Tibial nerve (tissue), 4 donors: ENCODE data around the gene RASA1. TPM values are rescaled to one million over a fixed set of nuclear protein-coding genes. Genes with fewer than 3 reads are reported as not detected.

Experiments
- DNase-seq, 2 donors: peaks; one replicate each; pipeline ENCODE4 v3.0.0-alpha.2; 2019; ENCODE audit warnings: low spot score in 2 of 2
- H3K27ac ChIP-seq, 4 donors: fragments of 200-600 bp; sonication (generic) in 3 of 4; one replicate each; pipeline ENCODE4 v1.5.1; 2017 to 2019; ENCODE audit warnings: mild to moderate bottlenecking in 1 of 4
- H3K27me3 ChIP-seq, 2 donors: fragments of 200-600 bp; sonication (generic) in 1 of 2; one replicate each; pipeline versions ENCODE4 v1.5.1 to v1.6.0; 2017 to 2019
- H3K36me3 ChIP-seq, 3 donors: fragments of 200-600 bp; sonication (generic); one replicate each; pipeline ENCODE4 v1.5.1; 2018 to 2019
- H3K4me1 ChIP-seq, 4 donors: fragments of 200-600 bp; sonication (generic) in 3 of 4; one replicate each; pipeline ENCODE4 v1.5.1; 2017 to 2019
- H3K4me3 ChIP-seq, 4 donors: fragments of 200-600 bp; sonication (generic) in 3 of 4; one replicate each; pipeline ENCODE4 v1.5.1; 2017 to 2019; ENCODE audit warnings: mild to moderate bottlenecking in 1 of 4, moderate library complexity in 1 of 4
- H3K9me3 ChIP-seq, 4 donors: fragments of 200-600 bp; sonication (generic) in 3 of 4; one replicate each; pipeline ENCODE4 v1.5.1; 2017 to 2019
- EP300 ChIP-seq, 2 donors: sonication (generic); formaldehyde crosslinking; IDR thresholded peaks; one replicate each; pipeline ENCODE4 v1.6.1; 2017; ENCODE audit warnings: antibody characterized with exemption in 2 of 2, mild to moderate bottlenecking in 1 of 2
- POLR2A ChIP-seq, 2 donors: fragments of 450-650 bp; IDR thresholded peaks; one replicate each; pipeline ENCODE4 v1.6.1; 2017; ENCODE audit warnings: antibody characterized with exemption in 2 of 2, mild to moderate bottlenecking in 2 of 2, moderate library complexity in 2 of 2
- WGBS, 2 donors: methylation state at CpG; one replicate each; pipeline ENCODE4 v1.1.5; 2018; 5-methylcytosine and 5-hydroxymethylcytosine counted together
- total RNA-seq, 4 donors: library from RNA; depleted of rRNA; stranded (reverse); fragments of >200 nt; gene quantifications; one replicate each; pipeline ENCODE4 v1.1.0, GENCODE V29; 2016
- TF ChIP-seq, protein P1 (sequence below), 5 experiments: fragments of 200-600 bp in 3 of 5; fragments of 450-650 bp in 2 of 5; sonication (generic) in 3 of 5; IDR thresholded peaks; one replicate each; pipeline ENCODE4 v1.5.1; 2016 to 2019; ENCODE audit warnings: antibody characterized with exemption in 5 of 5, mild to moderate bottlenecking in 3 of 5, moderate library complexity in 2 of 5

Gene RASA1
- total RNA-seq, 4 donors from 2014 or later, result 26.9 to 40.6 (median 33.7) TPM

DNA sequence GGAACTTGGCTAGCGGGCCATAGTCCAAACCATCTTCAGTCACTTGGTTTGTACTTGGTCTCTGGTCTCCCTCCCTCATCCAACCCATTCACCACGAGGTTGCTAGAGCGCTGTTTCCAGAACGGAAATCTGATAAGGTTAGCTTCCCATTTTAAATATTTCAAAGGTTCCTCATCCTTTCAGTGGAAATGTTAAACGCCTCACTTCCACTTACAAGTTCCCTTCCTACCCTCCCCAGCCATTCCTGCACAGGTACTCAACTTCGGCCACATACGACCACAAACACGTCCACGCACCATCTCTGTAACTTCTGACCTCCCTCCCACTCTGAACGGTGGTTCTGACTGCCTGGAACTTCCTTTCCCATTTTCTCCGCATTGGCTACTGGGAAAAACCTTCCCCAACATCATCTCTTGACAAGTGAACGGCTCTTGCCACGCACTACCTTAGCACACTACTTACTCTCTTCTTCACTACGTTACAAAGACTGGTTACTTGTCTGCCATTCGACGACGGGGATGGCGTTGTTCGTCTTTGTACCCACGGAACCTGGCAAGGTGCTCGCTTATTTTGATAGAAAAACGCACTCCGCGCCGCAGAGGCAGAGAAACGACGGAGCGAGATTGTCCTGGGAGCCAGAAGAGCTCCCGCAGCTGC lies 144.4 kb downstream of the RASA1 start:
- Histone ChIP-seq H3K9me3 (no peaks in the 10 kb centered on the region), H3K27ac (peak overlapping the region; percentile 97 to 100 (median 98)), H3K36me3 (peaks cover 0 to 24% (median 0%) of the 10 kb centered on the region in 3 donors), H3K4me1 (peaks cover 0 to 50% (median 10%) of the 10 kb centered on the region in 4 donors), H3K4me3 (peak overlapping the region; percentile 66 to 96 (median 88)), H3K27me3 (no peaks in the 10 kb centered on the region)
- peak in 1 of 2 donors; percentile 39 for DNase-seq
- 1% methylated on average over 29 of the region's 29 CpGs for WGBS, 2 donors
- TF ChIP-seq POLR2A (IDR thresholded peaks at IDR 0.05) (no peak), EP300 (IDR thresholded peaks at IDR 0.05) (no peak)
- TF ChIP-seq, protein P1, sequence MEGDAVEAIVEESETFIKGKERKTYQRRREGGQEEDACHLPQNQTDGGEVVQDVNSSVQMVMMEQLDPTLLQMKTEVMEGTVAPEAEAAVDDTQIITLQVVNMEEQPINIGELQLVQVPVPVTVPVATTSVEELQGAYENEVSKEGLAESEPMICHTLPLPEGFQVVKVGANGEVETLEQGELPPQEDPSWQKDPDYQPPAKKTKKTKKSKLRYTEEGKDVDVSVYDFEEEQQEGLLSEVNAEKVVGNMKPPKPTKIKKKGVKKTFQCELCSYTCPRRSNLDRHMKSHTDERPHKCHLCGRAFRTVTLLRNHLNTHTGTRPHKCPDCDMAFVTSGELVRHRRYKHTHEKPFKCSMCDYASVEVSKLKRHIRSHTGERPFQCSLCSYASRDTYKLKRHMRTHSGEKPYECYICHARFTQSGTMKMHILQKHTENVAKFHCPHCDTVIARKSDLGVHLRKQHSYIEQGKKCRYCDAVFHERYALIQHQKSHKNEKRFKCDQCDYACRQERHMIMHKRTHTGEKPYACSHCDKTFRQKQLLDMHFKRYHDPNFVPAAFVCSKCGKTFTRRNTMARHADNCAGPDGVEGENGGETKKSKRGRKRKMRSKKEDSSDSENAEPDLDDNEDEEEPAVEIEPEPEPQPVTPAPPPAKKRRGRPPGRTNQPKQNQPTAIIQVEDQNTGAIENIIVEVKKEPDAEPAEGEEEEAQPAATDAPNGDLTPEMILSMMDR (IDR thresholded peaks at IDR 0.05), result no peak

DNA sequence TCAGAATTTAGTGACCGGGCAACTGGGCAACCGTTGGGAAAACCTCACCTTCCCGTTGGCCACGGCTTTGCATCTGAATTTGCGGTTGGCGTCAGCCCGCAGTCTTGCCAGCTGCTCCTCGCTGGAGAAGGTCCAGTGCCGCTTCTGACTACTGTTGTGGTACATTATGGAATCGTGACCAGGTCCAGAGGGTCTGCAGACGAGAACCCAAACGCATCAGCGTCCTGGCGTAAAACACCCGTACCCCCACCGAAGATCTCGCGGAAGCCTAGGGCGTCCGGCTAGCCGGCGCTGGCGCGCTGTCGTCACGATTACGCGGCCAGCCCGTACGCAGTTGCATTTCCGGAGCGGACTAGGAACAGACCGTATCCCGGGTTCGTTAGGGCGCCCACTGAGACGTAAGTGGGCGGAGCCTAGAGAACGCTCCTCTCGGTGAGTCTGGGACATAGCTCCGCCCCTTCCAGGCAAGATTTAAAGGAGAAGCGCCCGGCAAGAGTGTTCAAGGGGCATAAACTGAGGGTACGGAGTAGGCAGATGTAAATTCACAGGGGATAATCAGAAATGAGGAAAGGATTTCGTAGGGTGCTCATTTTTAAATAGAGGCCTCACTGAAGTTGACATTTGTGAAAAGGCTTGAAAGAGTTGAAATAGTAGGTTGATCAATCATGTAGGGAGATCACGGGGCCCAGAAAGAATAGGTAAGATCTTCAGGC lies 145.1 kb downstream of the RASA1 start, which contains the start of gene CCNH:
Gene CCNH (minus strand): TSS at position 301 of the 713 bp plus-strand sequence. CDS start 136 bp downstream, at position 165.
- 0 to 1% methylated on average over 44 to 45 of the region's 46 CpGs for WGBS, 2 donors
- Histone ChIP-seq H3K4me1 (peaks cover 0 to 46% (median 10%) of the 10 kb centered on the region in 4 donors), H3K27ac (peak within 1 kb of the TSS; percentile 97 to 100 (median 98)), H3K4me3 (peak within 1 kb of the TSS; percentile 66 to 96 (median 88)), H3K9me3 (no peaks in the 10 kb centered on the region), H3K27me3 (no peaks in the 10 kb centered on the region), H3K36me3 (peaks cover 0 to 17% (median 0%) of the 10 kb centered on the region in 3 donors)
- TF ChIP-seq POLR2A (IDR thresholded peaks at IDR 0.05), result peak; percentile 97 to 98
- TF ChIP-seq EP300 (IDR thresholded peaks at IDR 0.05), result peak; percentile 99 to 100
- TF ChIP-seq, protein P1 (IDR thresholded peaks at IDR 0.05), result peak in 1 of 5 experiments; percentile 28
- peak; percentile 97 for DNase-seq

DNA sequence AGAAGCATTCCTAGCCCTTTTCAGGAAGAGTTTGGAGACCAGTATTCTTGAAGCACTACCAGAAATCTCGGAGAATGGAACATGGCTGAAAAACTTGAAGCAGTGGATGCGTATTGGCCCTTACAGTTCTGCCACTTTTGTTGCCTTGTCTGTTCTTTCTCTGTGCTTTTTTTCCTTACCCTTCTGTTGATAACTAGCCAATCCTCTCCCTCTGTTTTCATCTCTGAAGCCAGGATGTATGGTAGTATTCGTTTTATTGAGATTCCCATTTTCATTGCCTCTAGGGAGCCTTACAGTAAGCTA lies 145.6 kb downstream of the RASA1 start:
- Histone ChIP-seq H3K27me3 (no peaks in the 10 kb centered on the region), H3K4me1 (peaks cover 0 to 43% (median 10%) of the 10 kb centered on the region in 4 donors), H3K9me3 (no peaks in the 10 kb centered on the region), H3K27ac (peak overlapping the region; percentile 97 to 100 (median 98)), H3K36me3 (peaks cover 0 to 12% (median 0%) of the 10 kb centered on the region in 3 donors), H3K4me3 (peak overlapping the region; percentile 66 to 96 (median 88))
- no peak for DNase-seq
- TF ChIP-seq, protein P1 (IDR thresholded peaks at IDR 0.05), result no peak
- TF ChIP-seq POLR2A (IDR thresholded peaks at IDR 0.05) (no peak), EP300 (IDR thresholded peaks at IDR 0.05) (no peak)
- WGBS, 2 donors, result 32 to 54% methylated on average over 3 of the region's 3 CpGs

DNA sequence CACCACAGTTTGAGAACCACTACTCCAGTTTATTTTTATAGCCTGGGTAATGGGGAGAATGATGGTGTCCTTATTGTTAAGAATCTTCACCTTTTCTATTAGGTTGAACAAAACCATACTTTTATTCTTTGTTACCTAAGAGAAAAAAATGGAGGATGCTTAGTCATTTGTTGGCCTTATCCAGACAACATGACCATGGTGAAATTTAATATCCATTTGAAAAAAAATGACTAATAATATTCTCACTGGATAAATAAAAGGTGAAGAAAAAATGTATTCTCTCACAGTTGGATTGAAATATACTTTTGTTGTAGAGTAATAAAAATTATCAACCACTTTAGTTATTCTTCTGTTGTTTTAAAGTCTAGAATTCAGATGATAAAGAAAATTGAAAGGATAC lies 150.8 kb downstream of the RASA1 start:
- no peak overlapping the region for H3K4me3 ChIP-seq
- no peaks in the 10 kb centered on the region for H3K27me3 ChIP-seq
- H3K27ac ChIP-seq, result no peak overlapping the region
- H3K9me3 ChIP-seq, result no peaks in the 10 kb centered on the region
- peaks cover 0 to 5% (median 2%) of the 10 kb centered on the region in 4 donors for H3K4me1 ChIP-seq
- no peak for DNase-seq
- TF ChIP-seq, protein P1 (IDR thresholded peaks at IDR 0.05), result no peak
- TF ChIP-seq POLR2A (IDR thresholded peaks at IDR 0.05) (no peak), EP300 (IDR thresholded peaks at IDR 0.05) (no peak)
- no peaks in the 10 kb centered on the region for H3K36me3 ChIP-seq

DNA sequence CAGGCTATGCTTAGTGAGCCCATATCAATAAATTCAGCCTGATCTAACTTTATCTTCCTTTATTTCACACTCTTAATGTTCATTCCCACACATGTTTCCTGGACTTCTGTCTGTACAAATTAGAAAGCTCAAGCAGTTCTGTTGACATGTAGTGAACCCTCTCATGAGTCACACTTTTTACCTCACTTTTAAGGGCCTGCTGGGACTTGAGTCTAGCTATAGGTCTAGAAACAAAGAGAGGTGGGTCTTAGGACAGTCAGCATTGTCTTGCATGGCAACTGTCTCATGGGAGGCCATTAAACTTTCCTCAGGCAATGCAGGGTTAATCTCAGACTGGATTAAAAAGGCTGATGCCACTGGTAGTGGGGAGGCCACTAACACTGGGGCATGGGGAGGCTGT lies 153.6 kb downstream of the RASA1 start:
- no peaks in the 10 kb centered on the region for H3K4me1 ChIP-seq
- no peak for DNase-seq
- no peak overlapping the region for H3K4me3 ChIP-seq
- TF ChIP-seq, protein P1 (IDR thresholded peaks at IDR 0.05), result no peak
- TF ChIP-seq EP300 (IDR thresholded peaks at IDR 0.05) (no peak), POLR2A (IDR thresholded peaks at IDR 0.05) (no peak)
- H3K27me3 ChIP-seq, result no peaks in the 10 kb centered on the region
- H3K27ac ChIP-seq, result no peak overlapping the region
- no peaks in the 10 kb centered on the region for H3K9me3 ChIP-seq
- no peaks in the 10 kb centered on the region for H3K36me3 ChIP-seq
